HG03575 (cell line): Measurements from ENCODE around the gene STXBP5L.
"Not testable (repeated sequence)": the region's sequence is repeated elsewhere in the genome, so short reads cannot be mapped to it uniquely, and the experiment has no call there.

Experiments
- ATAC-seq: cut with Tn5 transposase; IDR thresholded peaks from one replicate; pipeline ENCODE4 v1.9.1; 2021; ENCODE audit not compliant: unreplicated experiment, insufficient number of reproducible peaks, low FRiP score; ENCODE audit errors: extremely low read depth

Gene STXBP5L

GRCh38 chr3:120908030-120908794 lies at the start of gene STXBP5L:
Gene STXBP5L (plus strand): TSS chr3:120908205. CDS start chr3:120909579, 1,374 bp downstream.
- peak; percentile 82 for ATAC-seq

GRCh38 chr3:120858521-120858920 lies 49.5 kb upstream of the STXBP5L start:
- ATAC-seq: no peak

GRCh38 chr3:120864541-120864940 lies 43.5 kb upstream of the STXBP5L start:
- no peak for ATAC-seq

GRCh38 chr3:120875507-120875906 lies 32.5 kb upstream of the STXBP5L start:
- no peak for ATAC-seq

- no peak for ATAC-seq
Measured at GRCh38 chr3:120875989-120876388, 32.0 kb upstream of the STXBP5L start.

GRCh38 chr3:120879411-120879810 lies 28.6 kb upstream of the STXBP5L start:
- no peak for ATAC-seq

- ATAC-seq: no peak
Measured at GRCh38 chr3:120892921-120893320, 15.1 kb upstream of the STXBP5L start.

GRCh38 chr3:120894316-120895057 lies 13.5 kb upstream of the STXBP5L start:
- no peak for ATAC-seq

- not testable (repeated sequence) for ATAC-seq
Measured at GRCh38 chr3:120901716-120902115, 6.3 kb upstream of the STXBP5L start.

GRCh38 chr3:120903221-120903620 lies 4.8 kb upstream of the STXBP5L start:
- ATAC-seq: no peak

- no peak for ATAC-seq
Measured at GRCh38 chr3:120907659-120908029, 361 bp upstream of the STXBP5L start.

- no peak for ATAC-seq
Measured at GRCh38 chr3:120908795-120909601, 993 bp downstream of the STXBP5L start.

- ATAC-seq: no peak
Measured at GRCh38 chr3:120909602-120909878, 1.5 kb downstream of the STXBP5L start.

- ATAC-seq: no peak
Measured at GRCh38 chr3:120926146-120926545, 18.1 kb downstream of the STXBP5L start.

GRCh38 chr3:120928991-120929390 lies 21.0 kb downstream of the STXBP5L start:
- ATAC-seq: no peak

GRCh38 chr3:120931593-120931992 lies 23.6 kb downstream of the STXBP5L start:
- ATAC-seq: no peak

GRCh38 chr3:120956143-120956542 lies 48.1 kb downstream of the STXBP5L start:
- no peak for ATAC-seq

- ATAC-seq: no peak
Measured at GRCh38 chr3:120982608-120983320, 74.8 kb downstream of the STXBP5L start.

- no peak for ATAC-seq
Measured at GRCh38 chr3:120983321-120983665, 75.3 kb downstream of the STXBP5L start.
